HAP-1 (cell line): Measurements from ENCODE around the gene MLLT3.

ENCODE experiments used
- DNase-seq, 2 experiments: peaks; one replicate each; pipeline ENCODE4 v3.0.0-alpha.2; 2016 to 2020; ENCODE audit warnings: low spot score in 2 of 2
- H3K27me3 ChIP-seq: fragments of 250-450 bp; sonication (Bioruptor Pico); 2 replicates; pipeline ENCODE4 v1.5.1; 2020; ENCODE audit warnings: low read depth, mild to moderate bottlenecking, moderate library complexity
- H3K36me3 ChIP-seq: fragments of 250-450 bp; sonication (Bioruptor Pico); replicated peaks from 2 replicates; pipeline ENCODE4 v1.5.1; 2020; ENCODE audit warnings: mild to moderate bottlenecking
- H3K4me1 ChIP-seq: fragments of 250-450 bp; sonication (Bioruptor Pico); 2 replicates; pipeline ENCODE4 v1.5.1; 2020; ENCODE audit warnings: mild to moderate bottlenecking
- H3K4me3 ChIP-seq: fragments of 250-450 bp; sonication (Bioruptor Pico); 2 replicates; pipeline ENCODE4 v1.5.1; 2020; ENCODE audit warnings: mild to moderate bottlenecking, moderate library complexity
- H3K9me3 ChIP-seq: fragments of 250-450 bp; sonication (Bioruptor Pico); 2 replicates; pipeline ENCODE4 v1.5.1; 2020; ENCODE audit warnings: mild to moderate bottlenecking, moderate library complexity
- in situ Hi-C: fragments of 300-500 bp; cut with MboI; formaldehyde crosslinking; loops from 3 replicates; pipeline ENCODE4 v1.14.3; 2020; ENCODE audit warnings: low sequenced_read_pairs, inconsistent platforms, mixed read lengths

Gene MLLT3

DNA sequence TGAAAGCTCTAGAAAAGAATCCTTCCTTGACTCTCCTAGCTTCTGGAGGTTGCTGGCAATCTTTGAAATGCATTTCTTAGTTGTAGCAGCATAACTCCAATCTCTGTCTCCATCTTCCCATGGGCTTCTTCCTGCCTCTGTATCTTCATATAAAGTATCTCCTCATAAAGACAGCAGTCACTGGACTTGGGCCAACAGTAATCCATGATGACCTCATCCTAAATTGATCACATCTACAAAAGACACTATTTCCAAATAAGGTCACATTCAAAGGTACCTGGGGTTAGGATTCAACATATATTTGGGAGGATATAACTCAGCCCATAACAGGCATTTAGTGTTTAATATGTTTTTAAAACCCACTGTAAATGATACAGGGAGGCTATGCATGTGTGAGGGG lies 123.3 kb downstream of the MLLT3 start:
- in situ Hi-C loops, result no loop called here
- H3K9me3 ChIP-seq, result no peaks in the 10 kb centered on the region
- no peak overlapping the region for H3K4me3 ChIP-seq
- no peak for DNase-seq
- H3K4me1 ChIP-seq, result no peaks in the 10 kb centered on the region
- H3K36me3 ChIP-seq, result no peaks in the 10 kb centered on the region
- H3K27me3 ChIP-seq, result no peaks in the 10 kb centered on the region

DNA sequence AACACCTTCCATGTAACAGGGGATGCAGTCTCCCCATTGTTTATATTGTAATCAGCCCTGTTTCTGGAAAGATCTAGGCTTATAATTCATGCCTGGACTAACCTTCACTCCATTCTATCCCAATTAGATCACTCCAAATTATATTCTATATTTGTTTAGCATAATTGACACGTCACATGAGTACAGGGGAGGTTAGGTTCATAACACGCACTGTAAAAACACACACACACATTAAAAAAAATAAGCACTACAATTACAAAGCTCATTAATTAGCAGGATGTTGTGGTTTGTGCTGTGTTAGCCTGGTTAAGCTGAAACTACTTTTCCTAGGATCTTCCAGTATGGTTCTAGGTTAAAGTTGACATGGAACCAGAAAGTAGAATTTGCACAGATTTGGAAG lies 126.0 kb downstream of the MLLT3 start:
- H3K4me3 ChIP-seq, result no peak overlapping the region
- H3K4me1 ChIP-seq, result no peaks in the 10 kb centered on the region
- no peak for DNase-seq
- in situ Hi-C loops, result no loop called here
- H3K9me3 ChIP-seq, result no peaks in the 10 kb centered on the region
- peaks cover 4% of the 10 kb centered on the region; the same call in 1 of the 2 replicates for H3K27me3 ChIP-seq
- H3K36me3 ChIP-seq, result no peaks in the 10 kb centered on the region

DNA sequence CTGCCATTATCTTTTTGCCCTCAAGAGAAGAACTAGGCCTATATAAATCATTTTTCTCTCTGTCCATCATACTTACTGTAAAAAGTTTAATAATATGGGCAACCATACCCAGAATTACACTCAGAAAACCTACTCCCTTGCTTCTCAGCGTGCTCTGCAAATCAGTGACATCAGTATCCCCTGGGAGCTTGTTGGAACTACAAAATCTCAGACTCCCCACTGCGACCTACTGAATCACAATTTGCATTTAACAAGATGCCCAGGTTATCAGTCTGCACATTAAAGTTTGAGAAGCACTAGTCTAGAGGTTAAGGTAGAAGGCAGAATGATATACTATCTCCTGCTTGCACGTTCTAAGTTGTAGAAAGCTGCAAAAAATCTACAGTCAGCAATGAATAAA lies 127.2 kb downstream of the MLLT3 start:
- no peaks in the 10 kb centered on the region for H3K36me3 ChIP-seq
- in situ Hi-C loops, result no loop called here
- no peaks in the 10 kb centered on the region for H3K9me3 ChIP-seq
- H3K4me3 ChIP-seq, result no peak overlapping the region
- peaks cover 4% of the 10 kb centered on the region; the same call in 1 of the 2 replicates for H3K27me3 ChIP-seq
- DNase-seq, result no peak
- no peaks in the 10 kb centered on the region for H3K4me1 ChIP-seq

DNA sequence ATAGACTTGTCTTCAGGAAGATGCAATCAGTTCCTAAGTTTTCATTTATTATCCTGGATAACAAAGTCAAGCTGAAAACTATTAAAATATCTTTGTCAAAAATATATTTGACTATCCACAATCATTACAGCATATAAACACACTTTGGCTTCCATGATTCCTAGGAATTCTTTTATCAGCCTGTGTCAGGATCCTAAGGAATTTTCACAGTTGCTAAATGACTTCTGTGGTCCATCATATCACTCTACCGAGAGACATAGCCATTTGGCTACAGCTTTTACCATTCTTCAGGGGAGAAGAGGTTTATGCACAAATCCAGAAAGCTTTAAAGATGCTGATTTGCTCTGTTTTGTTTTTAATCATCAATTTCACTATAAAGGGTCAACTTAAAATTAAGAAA lies 128.3 kb downstream of the MLLT3 start:
- Histone ChIP-seq H3K27me3 (peaks cover 4% of the 10 kb centered on the region; the same call in 1 of the 2 replicates), H3K4me3 (no peak overlapping the region), H3K4me1 (no peaks in the 10 kb centered on the region), H3K36me3 (no peaks in the 10 kb centered on the region), H3K9me3 (no peaks in the 10 kb centered on the region)
- in situ Hi-C loops, result no loop called here
- DNase-seq, result no peak

DNA sequence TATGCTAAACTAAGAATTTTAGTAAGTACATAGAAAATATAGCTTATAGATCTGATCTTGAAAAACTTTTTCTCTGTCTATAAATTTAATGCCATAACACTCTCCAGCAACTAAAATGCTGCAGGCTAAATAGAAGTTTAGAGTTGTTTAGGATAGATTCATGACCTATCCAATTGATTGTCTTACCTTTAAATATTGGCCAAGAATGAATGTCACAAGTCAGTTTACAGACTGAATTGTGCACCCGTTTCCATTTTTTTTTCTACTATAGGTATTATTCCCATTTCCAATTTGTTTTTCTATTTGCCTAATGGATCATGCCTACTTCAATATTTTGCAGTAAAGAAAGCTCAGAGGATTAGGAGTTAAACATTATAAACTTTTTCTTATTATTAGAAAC lies 129.5 kb downstream of the MLLT3 start:
- no peaks in the 10 kb centered on the region for H3K36me3 ChIP-seq
- H3K27me3 ChIP-seq, result peaks cover 4% of the 10 kb centered on the region; the same call in 1 of the 2 replicates
- H3K9me3 ChIP-seq, result no peaks in the 10 kb centered on the region
- DNase-seq, result no peak
- no peak overlapping the region for H3K4me3 ChIP-seq
- H3K4me1 ChIP-seq, result no peaks in the 10 kb centered on the region
- in situ Hi-C loops, result no loop called here

DNA sequence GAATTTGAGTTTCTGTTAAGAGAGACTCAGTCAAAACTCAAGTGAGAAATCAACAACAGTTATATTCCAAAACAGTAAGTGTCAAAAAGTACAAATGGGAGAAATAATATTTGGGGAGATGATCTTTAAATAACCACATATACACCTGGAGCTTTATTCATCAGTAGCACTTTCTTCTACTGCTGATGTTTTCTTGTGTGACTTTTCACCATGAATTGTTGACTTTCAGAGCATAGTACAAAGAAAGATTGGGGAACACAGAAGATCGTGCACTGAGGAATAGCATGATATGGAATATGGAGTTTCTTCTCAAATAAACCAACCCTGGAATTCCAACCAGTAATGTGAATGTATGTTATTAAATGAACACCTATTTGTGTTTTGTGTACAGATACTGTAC lies 130.7 kb downstream of the MLLT3 start:
- Histone ChIP-seq H3K4me3 (no peak overlapping the region), H3K36me3 (no peaks in the 10 kb centered on the region), H3K27me3 (peaks cover 4% of the 10 kb centered on the region; the same call in 1 of the 2 replicates), H3K4me1 (no peaks in the 10 kb centered on the region), H3K9me3 (no peaks in the 10 kb centered on the region)
- in situ Hi-C loops, result no loop called here
- DNase-seq, result no peak

DNA sequence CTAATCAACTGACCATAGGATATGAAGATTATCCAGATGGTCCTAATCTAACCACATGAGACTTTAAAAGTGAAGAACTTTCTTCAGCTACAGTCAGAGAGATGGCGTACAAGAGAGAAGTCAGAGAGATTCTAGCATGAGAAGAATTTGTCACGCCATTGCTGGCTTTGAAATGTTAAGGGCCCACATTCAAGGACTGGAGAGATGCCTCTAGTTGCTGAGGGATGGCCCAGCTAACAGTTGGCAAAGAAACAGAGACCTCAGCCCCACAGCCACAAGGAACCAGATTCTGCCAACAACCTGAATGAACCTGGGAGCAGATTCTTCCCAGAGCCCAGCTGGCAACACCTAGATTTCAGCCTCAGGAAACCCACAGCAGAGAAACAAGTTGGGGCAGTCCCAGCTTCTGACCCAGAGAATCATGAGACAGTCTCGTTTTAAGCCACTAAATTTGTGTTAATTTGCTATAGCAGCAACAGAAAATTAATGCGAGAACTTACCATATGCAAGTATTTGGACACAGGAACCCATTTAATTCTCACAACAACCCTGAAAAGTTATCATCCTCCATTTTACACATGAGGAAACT lies 132.0 kb downstream of the MLLT3 start:
- H3K4me3 ChIP-seq, result no peak overlapping the region
- peaks cover 4% of the 10 kb centered on the region; the same call in 1 of the 2 replicates for H3K27me3 ChIP-seq
- in situ Hi-C loops, result no loop called here
- no peaks in the 10 kb centered on the region for H3K4me1 ChIP-seq
- no peak for DNase-seq
- no peaks in the 10 kb centered on the region for H3K36me3 ChIP-seq
- H3K9me3 ChIP-seq, result no peaks in the 10 kb centered on the region

DNA sequence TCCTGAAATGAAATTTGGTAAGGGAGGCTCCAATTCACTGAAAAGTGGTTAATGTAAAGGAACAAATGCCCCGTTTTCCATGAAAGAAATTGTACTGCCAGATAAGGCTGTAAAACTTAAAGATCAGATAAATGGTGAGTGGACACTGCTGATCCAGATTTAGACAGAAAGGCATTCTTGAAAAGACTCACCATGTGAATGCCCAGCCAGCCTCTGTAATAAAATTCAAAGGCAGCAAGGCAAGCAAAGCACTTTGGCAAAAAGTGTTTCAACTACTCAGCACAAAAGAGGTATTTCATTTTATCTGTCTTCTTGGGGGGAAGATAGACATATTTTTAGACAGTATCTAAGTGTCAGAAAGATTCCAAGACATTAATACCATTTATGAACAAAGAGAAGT lies 133.6 kb downstream of the MLLT3 start:
- in situ Hi-C loops, result no loop called here
- H3K27me3 ChIP-seq, result peaks cover 4% of the 10 kb centered on the region; the same call in 1 of the 2 replicates
- H3K4me1 ChIP-seq, result no peaks in the 10 kb centered on the region

DNA sequence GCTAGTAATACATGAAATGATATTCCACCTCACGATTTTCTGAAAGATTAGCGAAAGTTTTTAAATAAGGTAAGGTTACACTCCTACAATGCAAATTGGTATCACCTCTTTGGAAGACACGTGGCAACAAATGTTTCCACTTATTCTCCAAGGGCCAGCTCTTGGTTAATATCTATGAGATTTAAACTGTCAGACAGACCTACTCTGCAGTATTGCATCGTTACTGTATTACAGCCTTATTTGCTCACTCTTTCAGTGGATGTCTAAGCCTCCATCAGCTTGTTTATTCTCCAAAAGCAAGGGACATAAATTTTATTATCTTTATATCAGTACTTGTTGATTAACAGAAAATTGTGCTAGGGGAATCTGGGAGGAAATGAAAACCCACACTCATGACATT lies 135.7 kb downstream of the MLLT3 start:
- no peaks in the 10 kb centered on the region for H3K27me3 ChIP-seq
- no peaks in the 10 kb centered on the region for H3K9me3 ChIP-seq
- H3K36me3 ChIP-seq, result no peaks in the 10 kb centered on the region
- no peaks in the 10 kb centered on the region for H3K4me1 ChIP-seq
- in situ Hi-C loops, result no loop called here
- no peak overlapping the region for H3K4me3 ChIP-seq
- no peak for DNase-seq

More for the DNA sequence above, 133.6 kb downstream of the MLLT3 start:
- no peak overlapping the region for H3K4me3 ChIP-seq
- H3K9me3 ChIP-seq, result no peaks in the 10 kb centered on the region
- no peaks in the 10 kb centered on the region for H3K36me3 ChIP-seq
- DNase-seq, result no peak

DNA sequence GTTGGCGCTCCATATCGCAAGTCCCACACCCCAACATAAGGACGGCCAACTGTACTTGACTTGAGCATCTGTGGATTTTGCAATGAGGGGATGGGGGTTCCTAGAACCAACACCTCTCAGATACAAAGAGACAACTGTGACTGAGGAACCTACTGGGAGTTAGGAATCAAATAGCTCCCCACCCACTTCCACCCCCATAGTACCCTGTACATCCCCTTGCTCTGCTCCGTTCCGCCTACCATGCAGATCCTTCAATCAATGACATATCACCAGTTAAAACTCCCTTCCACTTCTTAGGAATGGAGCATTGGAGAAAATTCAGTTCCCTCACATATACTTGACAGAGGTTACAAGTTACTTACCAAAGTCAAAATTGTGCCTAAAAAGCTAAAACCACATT lies 140.9 kb downstream of the MLLT3 start:
- H3K27me3 ChIP-seq, result no peaks in the 10 kb centered on the region
- no peaks in the 10 kb centered on the region for H3K36me3 ChIP-seq
- H3K4me3 ChIP-seq, result no peak overlapping the region
- in situ Hi-C loops, result no loop called here
- H3K4me1 ChIP-seq, result peaks cover 17% of the 10 kb centered on the region
- H3K9me3 ChIP-seq, result no peaks in the 10 kb centered on the region
- DNase-seq, result no peak

DNA sequence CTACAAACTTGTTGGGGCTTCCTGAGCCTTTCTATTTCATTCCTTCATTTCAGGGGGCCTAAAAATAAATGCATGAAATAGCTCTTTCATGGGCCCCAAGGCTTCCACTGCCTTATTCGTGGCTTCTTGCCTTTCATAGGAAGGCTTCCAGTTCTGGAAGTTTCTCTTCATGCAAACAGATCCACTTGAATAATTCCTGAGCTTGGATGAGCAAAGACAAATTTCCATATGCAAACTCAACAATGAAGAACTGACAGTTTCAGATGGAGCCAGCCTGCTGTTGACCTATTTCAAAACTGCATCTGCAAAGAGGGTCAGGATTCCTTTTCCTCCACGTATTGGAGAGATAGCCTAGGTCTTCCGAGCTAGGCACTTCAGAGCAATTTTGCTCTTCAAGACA lies 142.1 kb downstream of the MLLT3 start:
- peaks cover 17% of the 10 kb centered on the region for H3K4me1 ChIP-seq
- H3K4me3 ChIP-seq, result no peak overlapping the region
- no peaks in the 10 kb centered on the region for H3K9me3 ChIP-seq
- H3K27me3 ChIP-seq, result no peaks in the 10 kb centered on the region
- DNase-seq, result no peak
- no peaks in the 10 kb centered on the region for H3K36me3 ChIP-seq
- in situ Hi-C loops, result no loop called here

DNA sequence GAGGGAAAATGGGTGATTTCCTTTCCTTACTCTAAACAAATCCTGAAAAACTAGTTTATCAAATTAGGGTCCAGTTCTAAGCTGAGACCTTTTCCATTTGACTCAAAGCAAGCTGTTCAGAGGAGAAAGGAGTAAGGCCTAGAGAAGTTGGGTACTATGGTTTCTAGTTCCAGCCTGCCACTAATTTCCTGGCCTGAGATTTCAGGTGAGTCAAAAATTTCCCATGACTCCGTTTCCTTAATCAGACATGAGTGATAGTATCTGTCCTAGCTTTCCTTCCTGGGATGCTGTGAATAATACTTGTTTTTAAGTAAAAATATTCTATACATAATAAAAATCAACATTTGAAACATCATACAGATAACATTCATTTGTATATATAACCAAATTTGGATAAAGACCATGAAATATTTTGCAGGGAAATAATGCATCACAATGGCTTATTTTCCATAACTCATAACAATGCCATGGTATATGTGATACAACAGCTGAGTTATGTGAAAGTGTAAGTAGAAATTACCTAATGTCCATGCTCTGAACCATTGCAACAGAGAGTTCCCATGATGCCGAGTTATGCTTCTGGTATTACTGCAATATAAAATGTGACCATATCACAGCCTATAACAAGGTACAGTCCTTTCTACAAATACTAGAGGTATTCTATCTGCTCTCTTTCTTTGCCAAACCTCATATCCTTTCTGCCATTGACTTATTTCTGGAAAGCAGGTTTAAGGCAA lies 142.7 kb downstream of the MLLT3 start:
- H3K4me3 ChIP-seq, result no peak overlapping the region
- no peaks in the 10 kb centered on the region for H3K9me3 ChIP-seq
- H3K4me1 ChIP-seq, result peaks cover 17% of the 10 kb centered on the region
- DNase-seq, result no peak
- H3K27me3 ChIP-seq, result no peaks in the 10 kb centered on the region
- H3K36me3 ChIP-seq, result no peaks in the 10 kb centered on the region
- in situ Hi-C loops, result no loop called here

DNA sequence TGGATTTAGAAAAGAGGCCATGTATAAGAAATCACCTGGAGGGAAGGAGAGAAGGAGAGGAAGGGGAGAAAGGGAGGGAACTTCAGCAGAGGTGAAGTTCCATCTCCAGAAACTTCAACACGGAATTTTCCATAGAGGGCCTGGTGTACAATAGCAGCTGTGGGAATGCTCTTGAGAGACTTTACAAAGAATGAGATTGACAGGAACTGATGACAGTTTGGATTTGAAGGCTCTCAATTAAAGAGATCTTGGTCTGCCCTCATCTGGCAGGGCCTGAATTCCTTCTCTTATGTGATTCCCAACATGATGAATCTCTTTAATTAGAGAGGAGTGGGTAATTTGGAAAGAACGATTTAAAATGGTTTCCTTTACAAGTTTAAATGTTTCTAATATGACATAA lies 143.5 kb downstream of the MLLT3 start:
- H3K4me1 ChIP-seq, result peaks cover 17% of the 10 kb centered on the region
- no peak for DNase-seq
- H3K9me3 ChIP-seq, result no peaks in the 10 kb centered on the region
- no peaks in the 10 kb centered on the region for H3K36me3 ChIP-seq
- H3K4me3 ChIP-seq, result no peak overlapping the region
- no peaks in the 10 kb centered on the region for H3K27me3 ChIP-seq
- in situ Hi-C loops, result no loop called here

DNA sequence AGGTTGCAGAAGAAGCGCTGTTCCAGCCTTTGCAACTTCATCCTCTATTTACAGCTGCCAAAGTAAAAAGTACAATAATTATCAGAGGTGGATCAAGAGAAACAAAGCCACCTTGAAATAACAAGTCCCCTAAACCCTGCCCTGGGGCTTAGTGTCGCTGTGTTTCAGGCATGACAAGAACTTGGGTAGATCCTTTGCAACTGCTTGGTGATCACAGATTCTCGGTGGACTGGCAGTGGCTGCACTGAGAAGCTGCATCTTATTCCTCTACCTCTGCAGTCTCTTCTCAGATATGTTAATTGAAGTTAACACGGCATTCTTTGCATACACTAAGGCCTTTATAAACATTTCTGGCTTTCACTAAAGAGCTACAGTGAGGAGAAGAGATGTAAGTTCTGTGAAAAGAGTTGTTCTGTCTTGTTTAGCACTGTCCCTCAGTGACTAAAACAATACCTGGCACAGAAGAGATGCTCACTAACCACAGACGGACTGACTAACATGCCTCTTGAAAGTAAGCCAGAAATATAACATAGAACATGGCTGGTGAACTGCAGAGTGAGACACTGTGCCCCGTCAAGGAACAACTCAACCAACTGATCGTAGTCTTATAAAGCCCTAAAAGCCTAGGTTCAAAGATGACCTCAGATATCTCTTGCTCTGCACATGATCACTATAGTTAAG lies 144.2 kb downstream of the MLLT3 start:
- in situ Hi-C loops, result no loop called here
- H3K27me3 ChIP-seq, result no peaks in the 10 kb centered on the region
- no peaks in the 10 kb centered on the region for H3K9me3 ChIP-seq
- H3K4me1 ChIP-seq, result peaks cover 17% of the 10 kb centered on the region
- no peak overlapping the region for H3K4me3 ChIP-seq
- DNase-seq, result peak; percentile 11 to 35
- H3K36me3 ChIP-seq, result no peaks in the 10 kb centered on the region
